Stimulated activated CD8-positive, alpha-beta memory T cell treated with anti-CD3 and anti-CD28 coated beads, Interleukin-2, amount 100 ng/mL, for 1 hour (primary cell): ENCODE measurements around the gene ZFAND2A.

Source experiments
- DNase-seq, 2 donors: peaks; one replicate each; pipeline ENCODE4 v3.0.0-alpha.2; 2020; ENCODE audit warnings: low read depth in 2 of 2

The ZFAND2A gene

DNA sequence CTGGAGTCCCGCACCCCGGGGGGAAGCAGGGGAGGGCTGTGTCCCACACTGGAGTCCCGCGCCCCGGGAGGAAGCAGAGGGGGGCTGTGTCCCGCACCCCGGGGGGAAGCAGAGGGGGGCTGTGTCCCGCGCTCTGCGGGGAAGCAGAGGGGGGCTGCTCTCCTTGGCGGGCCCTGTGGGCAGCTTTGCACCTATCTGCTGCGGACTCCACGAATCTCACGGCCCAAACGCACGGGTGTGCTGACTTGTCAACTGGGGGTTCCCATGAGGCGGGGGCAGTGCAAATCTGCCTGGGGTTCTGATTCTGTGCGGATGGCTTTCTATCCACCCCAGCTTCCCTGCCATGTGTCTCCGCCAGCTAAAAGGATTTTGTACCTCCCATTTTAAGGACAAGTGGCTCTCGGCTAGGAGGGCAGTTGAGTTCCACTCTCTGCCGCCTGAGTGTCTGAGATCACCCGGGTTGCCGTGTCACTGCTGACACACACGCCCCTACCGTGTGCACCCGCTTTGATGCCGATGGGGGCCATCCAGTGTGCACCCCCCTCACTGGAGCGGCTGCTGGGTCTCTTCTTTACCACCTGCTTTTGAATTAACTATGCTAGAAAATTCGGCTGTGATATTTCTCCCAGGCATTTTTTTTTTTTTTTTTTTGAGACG is 51.6 kb downstream of the ZFAND2A start:
- DNase-seq = no peak

DNA sequence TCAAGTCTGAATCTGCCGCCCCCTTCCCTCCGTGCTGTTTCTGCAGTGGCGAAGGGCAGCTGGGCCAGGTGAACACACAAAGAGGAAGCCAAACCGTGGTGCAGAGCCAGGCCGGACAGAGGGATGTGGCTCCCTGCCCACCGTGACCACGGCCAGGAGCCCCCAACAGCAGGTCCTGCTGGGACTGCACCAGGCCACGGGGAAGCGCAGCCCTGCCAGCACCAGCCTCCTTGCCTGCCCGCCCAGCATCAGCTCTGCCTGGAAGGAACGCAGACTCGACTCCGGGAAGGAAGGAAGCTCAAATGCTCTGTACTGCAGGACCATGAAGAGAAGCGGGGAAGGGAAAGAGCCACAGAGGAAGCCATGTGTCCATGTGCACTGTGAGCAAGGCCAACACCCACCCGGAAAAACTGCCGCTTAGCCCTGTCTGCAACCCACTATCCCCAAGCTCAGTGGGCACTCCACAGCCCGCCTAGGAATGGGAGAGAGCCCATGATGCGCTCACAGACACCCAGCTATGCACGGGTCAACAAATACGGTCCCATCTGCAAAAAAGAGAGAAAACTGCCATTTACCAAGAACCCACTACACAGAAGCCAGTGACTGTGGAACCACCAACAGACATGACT is 53.1 kb downstream of the ZFAND2A start:
- DNase-seq = no peak

DNA sequence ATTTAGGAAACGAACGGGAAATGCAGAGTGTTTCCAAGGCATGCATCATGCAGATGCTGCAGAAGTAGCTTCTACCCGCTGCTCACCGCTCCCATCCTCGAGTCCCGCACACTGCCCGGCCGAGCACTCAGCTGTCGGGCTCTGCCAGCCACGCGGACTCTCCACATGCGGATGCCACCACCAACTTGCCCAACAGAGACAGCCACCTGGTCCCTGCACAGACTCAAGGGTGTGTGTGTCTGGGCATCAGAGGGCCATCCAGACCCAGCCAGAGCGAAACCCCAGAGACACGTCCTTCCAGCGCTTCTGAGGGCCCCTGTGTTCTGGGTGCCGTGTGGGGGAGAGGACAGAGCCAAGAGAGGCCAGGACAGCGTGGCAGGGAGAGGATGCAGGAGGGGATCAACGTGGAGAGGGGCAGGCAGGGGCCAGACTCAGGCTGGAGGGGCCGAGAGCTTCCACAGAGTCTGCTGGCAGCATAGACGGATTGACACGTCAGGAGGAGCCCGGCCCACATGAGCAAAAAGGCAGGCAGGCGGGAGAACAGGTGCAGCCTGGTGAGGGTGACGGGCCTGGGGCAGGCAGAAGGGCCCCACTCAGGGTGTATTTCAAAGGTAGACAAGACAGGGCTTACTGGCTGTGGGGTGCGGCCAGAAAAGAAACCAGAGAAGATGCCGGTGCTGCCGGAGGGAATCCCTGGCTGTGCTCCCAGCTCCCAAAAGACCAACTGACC is 53.8 kb downstream of the ZFAND2A start:
- no peak for DNase-seq

DNA sequence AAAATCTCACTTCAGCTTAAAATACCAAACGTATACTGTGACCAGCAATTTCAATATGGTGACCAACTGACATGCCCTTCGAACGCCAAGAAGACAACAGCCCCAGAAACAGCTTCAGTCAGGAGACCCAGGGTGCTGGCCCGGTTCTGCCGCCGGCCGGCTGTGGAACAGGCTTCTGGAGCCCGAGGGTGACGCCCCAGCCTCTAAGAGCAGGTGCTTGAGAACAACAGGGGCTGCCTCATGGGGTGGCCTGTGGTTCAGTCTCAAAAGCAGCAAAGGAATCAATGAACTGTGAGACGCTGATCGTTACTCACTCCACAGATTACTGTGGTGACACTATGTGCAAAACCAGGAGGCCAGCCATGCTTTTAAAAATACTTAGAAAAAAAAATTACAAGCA is 54.8 kb downstream of the ZFAND2A start:
- DNase-seq = no peak

DNA sequence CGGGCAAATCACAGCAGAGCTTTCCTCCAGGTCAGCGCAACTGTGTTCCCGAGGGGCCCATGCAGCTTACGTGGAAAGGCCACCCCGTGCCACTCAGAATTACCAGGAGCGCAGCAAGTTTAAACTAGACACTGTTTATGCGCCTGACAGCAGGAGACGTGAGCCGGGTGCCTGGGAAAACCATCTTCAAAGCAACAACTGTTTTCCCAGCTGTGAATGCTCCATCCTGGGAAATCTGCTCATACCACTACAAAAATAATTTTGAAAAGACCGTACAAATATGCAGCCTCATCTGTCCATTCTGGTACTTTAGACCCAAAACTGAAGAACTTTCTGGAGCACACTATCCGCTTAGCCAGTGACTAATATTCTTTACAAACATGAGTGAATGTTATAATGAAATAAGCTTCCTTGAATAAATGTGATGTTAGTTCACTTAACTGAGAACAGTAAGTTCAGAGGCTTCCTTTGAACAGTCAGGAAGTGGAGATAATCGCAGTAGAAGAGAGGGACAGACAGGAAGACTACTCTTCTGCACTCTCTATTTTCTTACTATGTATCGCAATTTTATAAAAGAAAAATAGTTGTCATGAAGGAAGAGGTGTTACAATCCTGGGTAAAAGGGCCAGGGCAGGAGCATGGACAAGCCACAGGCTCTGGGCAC is 55.3 kb downstream of the ZFAND2A start:
- no peak for DNase-seq

DNA sequence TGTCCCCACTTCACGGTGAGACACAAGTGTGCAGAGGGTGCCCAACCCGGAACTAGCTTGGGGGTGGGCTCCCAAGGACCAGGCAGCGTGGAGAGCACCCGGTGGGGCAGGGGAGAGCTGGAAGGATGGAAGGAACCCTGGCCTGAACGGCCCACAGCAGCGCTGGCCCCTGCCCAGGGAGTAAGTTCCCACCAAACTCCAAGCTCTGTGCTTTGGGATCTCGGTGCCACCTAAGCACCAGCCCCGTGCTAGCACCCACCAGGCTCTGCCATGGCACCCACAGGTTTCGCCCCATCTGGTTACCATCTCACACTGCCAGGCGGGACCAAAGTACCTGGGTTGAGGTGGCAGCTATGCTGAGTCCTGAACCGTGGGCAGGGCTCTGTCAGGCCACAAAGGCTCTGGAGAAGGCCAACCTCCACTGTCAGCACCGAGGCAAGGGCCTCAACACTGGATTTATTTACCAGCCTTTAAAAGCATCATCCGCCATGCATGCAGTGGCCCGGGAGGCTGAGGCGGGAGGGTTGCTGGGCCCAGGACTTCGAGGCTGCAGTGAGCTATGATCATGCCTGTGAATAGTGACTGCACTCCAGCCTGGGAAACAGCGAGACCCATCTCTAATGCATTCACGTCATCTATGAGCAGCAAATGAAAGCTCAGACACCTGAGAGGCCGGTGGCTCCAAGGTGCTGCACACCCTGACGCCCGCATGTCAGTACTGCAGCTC is 56.0 kb downstream of the ZFAND2A start:
- no peak for DNase-seq

DNA sequence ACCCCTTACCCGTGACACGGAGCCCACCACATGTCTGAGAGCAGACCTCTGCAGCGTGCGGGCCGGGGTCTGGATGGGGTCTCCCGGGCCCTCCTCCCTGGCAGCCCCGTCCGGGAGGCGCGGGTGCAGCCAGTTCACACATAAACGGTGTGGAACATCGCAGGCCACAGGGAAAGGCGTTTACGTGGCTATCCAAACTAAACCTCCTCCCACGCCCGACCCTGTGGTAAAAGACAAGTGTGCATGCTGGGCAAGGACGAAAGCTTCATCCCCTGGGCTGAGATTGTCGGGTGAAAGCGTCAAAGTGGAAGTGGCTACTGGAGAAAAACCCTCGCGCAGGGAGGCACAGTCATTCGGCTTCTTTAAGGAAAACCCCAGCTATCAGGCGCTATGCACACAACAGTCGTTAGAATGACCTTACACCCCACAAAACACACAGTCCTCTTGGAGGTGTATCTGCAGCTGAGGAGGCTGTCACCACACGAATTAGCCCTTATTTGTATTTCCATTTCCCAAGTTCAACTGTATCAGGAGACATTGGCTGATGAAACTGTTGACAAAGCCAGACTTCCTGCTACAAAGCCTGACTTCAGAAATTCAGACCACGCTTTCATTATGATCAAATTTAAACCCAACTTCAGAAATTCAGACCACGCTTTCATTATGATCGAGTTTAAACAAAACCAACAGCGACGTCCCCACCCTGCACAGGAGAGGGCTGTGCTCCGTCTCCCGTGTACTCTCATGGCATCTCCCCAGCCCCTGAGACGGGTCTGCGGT is 56.8 kb downstream of the ZFAND2A start:
- DNase-seq = no peak
